ENCODE results near the gene NPIPA1. TPM values are rescaled to one million over a fixed set of nuclear protein-coding genes. Genes with fewer than 3 reads are reported as not detected.
"Not testable (repeated sequence)": the region's sequence is repeated elsewhere in the genome, so short reads cannot be mapped to it uniquely, and the experiment has no call there.

Gene NPIPA1
- total RNA-seq, 1 donor, result 47.7 TPM

GRCh38 chr16:14958970-14959369 is 21.7 kb downstream of the NPIPA1 start:
- H3K4me3 ChIP-seq (ENCODE audit: low read depth, low read length), result no peak overlapping the region
- DNase-seq (ENCODE audit: low read depth), result no peak
- TF ChIP-seq CTCF (IDR thresholded peaks at IDR 0.05; ENCODE audit: insufficient read depth, low read length), result no peak

GRCh38 chr16:14961405-14962186 is 24.4 kb downstream of the NPIPA1 start:
- TF ChIP-seq CTCF (IDR thresholded peaks at IDR 0.05; ENCODE audit: insufficient read depth, low read length), result no peak

GRCh38 chr16:14963281-14964173 is 26.3 kb downstream of the NPIPA1 start:
- no peak overlapping the region for H3K4me3 ChIP-seq (ENCODE audit: low read depth, low read length)
- no peak for TF ChIP-seq CTCF (IDR thresholded peaks at IDR 0.05; ENCODE audit: insufficient read depth, low read length)
- DNase-seq (ENCODE audit: low read depth), result no peak

More at GRCh38 chr16:14961405-14962186, 24.4 kb downstream of the NPIPA1 start:
- no peak for DNase-seq (ENCODE audit: low read depth)
- no peak overlapping the region for H3K4me3 ChIP-seq (ENCODE audit: low read depth, low read length)

- DNase-seq (ENCODE audit: low read depth), result no peak
- no peak overlapping the region for H3K4me3 ChIP-seq (ENCODE audit: low read depth, low read length)
- TF ChIP-seq CTCF (IDR thresholded peaks at IDR 0.05; ENCODE audit: insufficient read depth, low read length), result no peak
Measured at GRCh38 chr16:14965328-14965727, 28.1 kb downstream of the NPIPA1 start.

GRCh38 chr16:14969795-14970194 is 32.6 kb downstream of the NPIPA1 start:
- DNase-seq (ENCODE audit: low read depth); H3K4me3 ChIP-seq (ENCODE audit: low read depth, low read length): not testable (repeated sequence)

- H3K4me3 ChIP-seq (ENCODE audit: low read depth, low read length); DNase-seq (ENCODE audit: low read depth): not testable (repeated sequence)
Measured at GRCh38 chr16:14971621-14972228, 34.5 kb downstream of the NPIPA1 start.

GRCh38 chr16:14973785-14974322 is 36.6 kb downstream of the NPIPA1 start:
- peak overlapping the region; percentile 79 for H3K4me3 ChIP-seq (ENCODE audit: low read depth, low read length)
- DNase-seq (ENCODE audit: low read depth), result not testable (repeated sequence)

GRCh38 chr16:14974331-14974655 is 37.0 kb downstream of the NPIPA1 start:
- peak; percentile 50 for DNase-seq (ENCODE audit: low read depth)
- H3K4me3 ChIP-seq (ENCODE audit: low read depth, low read length), result peak overlapping the region; percentile 79

- H3K4me3 ChIP-seq (ENCODE audit: low read depth, low read length), result peak within 1 kb of the TSS; percentile 79
- DNase-seq (ENCODE audit: low read depth), result peak; percentile 72
Measured at GRCh38 chr16:14974656-14975417, 37.6 kb downstream of the NPIPA1 start, which contains the start of gene PDXDC1. Gene PDXDC1 (plus strand): TSS chr16:14975026. CDS start chr16:14975200, 174 bp downstream.
